DMS53 treated with DMSO at 0.1 percent for 48 hours (cell line): ENCODE results near the gene LMAN2.

Experiments used
- DNase-seq: peaks from one replicate; lab custom pipeline; 2025; ENCODE audit not compliant: unreplicated experiment; lab: John Stamatoyannopoulos, UW

The LMAN2 gene

GRCh38 chr5:177351392-177352329 is at the start of gene LMAN2:
TSS of gene LMAN2 (minus strand) at chr5:177351668. CDS start at chr5:177351647, 21 bp downstream.
- DNase-seq, result peak; percentile 97

- no peak for DNase-seq
Observed at GRCh38 chr5:177399997-177400868, 48.8 kb upstream of the LMAN2 start, which contains the start of gene PFN3. TSS of gene PFN3 (minus strand) at chr5:177400661. CDS start at chr5:177400576, 85 bp downstream.

GRCh38 chr5:177397875-177398390 is 46.5 kb upstream of the LMAN2 start:
- DNase-seq, result no peak

- no peak for DNase-seq
Observed at GRCh38 chr5:177396807-177397206, 45.3 kb upstream of the LMAN2 start.

GRCh38 chr5:177396078-177396477 is 44.6 kb upstream of the LMAN2 start:
- DNase-seq, result no peak

GRCh38 chr5:177393990-177394389 is 42.5 kb upstream of the LMAN2 start:
- no peak for DNase-seq

GRCh38 chr5:177393206-177393765 is 41.8 kb upstream of the LMAN2 start:
- no peak for DNase-seq

GRCh38 chr5:177392765-177393164 is 41.3 kb upstream of the LMAN2 start:
- DNase-seq, result no peak

- DNase-seq, result peak; percentile 92
Observed at GRCh38 chr5:177390363-177391300, 39.2 kb upstream of the LMAN2 start.

GRCh38 chr5:177389241-177390169 is 38.0 kb upstream of the LMAN2 start:
- DNase-seq, result peak; percentile 23

- DNase-seq, result no peak
Observed at GRCh38 chr5:177388521-177389052, 37.1 kb upstream of the LMAN2 start.

GRCh38 chr5:177387405-177387804 is 35.9 kb upstream of the LMAN2 start:
- no peak for DNase-seq

GRCh38 chr5:177386542-177386941 is 35.1 kb upstream of the LMAN2 start:
- no peak for DNase-seq

GRCh38 chr5:177385720-177386119 is 34.3 kb upstream of the LMAN2 start:
- no peak for DNase-seq

- DNase-seq, result no peak
Observed at GRCh38 chr5:177384134-177384533, 32.7 kb upstream of the LMAN2 start, which contains the start of gene SLC34A1. TSS of gene SLC34A1 (plus strand) at chr5:177384434. CDS start at chr5:177385742, 1,308 bp downstream.

- DNase-seq, result no peak
Observed at GRCh38 chr5:177383181-177383580, 31.7 kb upstream of the LMAN2 start.

- DNase-seq, result no peak
Observed at GRCh38 chr5:177382423-177383029, 31.1 kb upstream of the LMAN2 start.

GRCh38 chr5:177380805-177381126 is 29.3 kb upstream of the LMAN2 start:
- DNase-seq, result no peak
